ENCODE results near the gene SLC13A5. TPM values are rescaled to one million over a fixed set of nuclear protein-coding genes. Genes with fewer than 3 reads are reported as not detected.
A peak's percentile ranks its signal among the peaks of the same experiment; 100 is the strongest.

The SLC13A5 gene
- total RNA-seq, 1 experiment from 2014 or later: 0.92 TPM

- CTCF ChIA-PET: interaction anchor here (0.6 to 1.5 kb wide), 4 partner anchors 21 to 334 kb away, joined by 4 to 7 read pairs (median 4); no protein-coding TSS in a partner anchor
- H3K27ac ChIP-seq: peak overlapping the region; percentile 88
Observed at GRCh38 chr17:6670571-6670970, 42.6 kb downstream of the SLC13A5 start.

DNA sequence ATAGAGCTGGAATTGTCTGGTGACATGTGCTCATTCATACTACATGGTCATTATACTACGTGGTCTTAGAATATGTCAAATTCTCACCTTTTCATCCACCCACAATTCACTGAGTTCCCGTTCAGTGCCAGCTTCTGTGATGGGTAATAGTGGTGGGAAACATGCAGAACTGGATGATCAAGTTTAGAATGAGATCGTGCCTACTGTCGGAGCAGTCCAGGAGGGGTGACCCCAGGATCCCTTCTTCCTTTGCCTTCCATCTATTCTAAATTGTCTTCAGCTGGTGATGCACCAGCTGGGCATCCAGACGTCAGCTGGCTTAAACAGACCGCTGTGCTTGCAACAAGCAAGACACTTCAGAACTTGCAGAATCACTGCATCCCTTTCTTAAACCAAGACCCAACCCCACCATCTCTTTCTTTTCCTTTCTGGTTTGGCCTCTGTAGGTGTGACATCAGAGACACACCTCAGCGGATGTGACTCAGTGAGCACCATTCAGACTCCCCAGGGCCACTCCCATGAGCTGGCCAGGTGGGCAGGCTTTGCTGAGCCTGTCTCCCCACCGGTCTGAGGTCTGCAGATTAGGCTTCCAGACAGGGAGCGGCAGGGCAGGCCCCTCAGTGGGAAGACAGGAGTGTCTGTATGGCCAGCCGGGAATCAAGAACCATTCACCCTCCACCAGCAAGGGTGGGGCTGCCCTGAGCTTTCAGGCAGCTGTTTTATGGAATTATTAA is 43.5 kb downstream of the SLC13A5 start:
- Histone ChIP-seq H2AFZ (peak overlapping the region; percentile 37; the same call in 1 of the 2 replicates), H3K27me3 (ENCODE audit: insufficient read depth, low read depth) (no peaks in the 10 kb centered on the region), H3F3A (ENCODE audit: insufficient read depth, low read depth) (peaks cover 44% of the 10 kb centered on the region), H3K4me1 (replicated peaks; ENCODE audit: insufficient read depth) (peaks cover 44% of the 10 kb centered on the region), H3K79me2 (ENCODE audit: low read depth) (no peaks in the 10 kb centered on the region), H3K27ac (peak overlapping the region; percentile 88), H4K20me1 (ENCODE audit: insufficient read depth) (no peaks in the 10 kb centered on the region), H3K9me2 (ENCODE audit: insufficient read depth) (no peaks in the 10 kb centered on the region), H3K36me3 (ENCODE audit: low read depth) (no peaks in the 10 kb centered on the region), H3K4me2 (peak overlapping the region; percentile 73), H3K4me3 (peak overlapping the region; percentile 38), H3K9me3 (ENCODE audit: insufficient read depth, low read depth) (no peaks in the 10 kb centered on the region)
- peak; percentile 89 to 91 for DNase-seq
- no peak for TF ChIP-seq EZH2 (IDR thresholded peaks at IDR 0.05; ENCODE audit: low read depth)
- TF ChIP-seq CTCF (conservative IDR thresholded peaks at IDR 0.05): no peak
- ChIA-PET POLR2A (ENCODE audit: unreplicated experiment) (interaction anchor here (0.6 kb wide), 3 partner anchors 206 to 495 kb away, joined by 3 to 5 read pairs (median 4); no protein-coding TSS in a partner anchor), CTCF (interaction anchor here (0.5 to 1.5 kb wide), 6 partner anchors 25 to 335 kb away, joined by 3 to 7 read pairs (median 4); no protein-coding TSS in a partner anchor)
- BruUV-seq (replicated peaks): TSS peak; percentile 95
- intact Hi-C loops (cut with micrococcal nuclease; ENCODE audit: unreplicated experiment): loop anchor here (2.0 to 5.0 kb wide), 2 partner anchors 43 to 83 kb away; partner anchors contain the start of gene SLC13A5

More at GRCh38 chr17:6670571-6670970, 42.6 kb downstream of the SLC13A5 start:
- Histone ChIP-seq H3K27me3 (ENCODE audit: insufficient read depth, low read depth) (no peaks in the 10 kb centered on the region), H3K4me2 (peak overlapping the region; percentile 73), H3K4me1 (replicated peaks; ENCODE audit: insufficient read depth) (peaks cover 44% of the 10 kb centered on the region), H3K9me2 (ENCODE audit: insufficient read depth) (no peaks in the 10 kb centered on the region), H4K20me1 (ENCODE audit: insufficient read depth) (no peaks in the 10 kb centered on the region), H3K36me3 (ENCODE audit: low read depth) (no peaks in the 10 kb centered on the region), H3K9me3 (ENCODE audit: insufficient read depth, low read depth) (no peaks in the 10 kb centered on the region), H3K79me2 (ENCODE audit: low read depth) (no peaks in the 10 kb centered on the region), H3F3A (ENCODE audit: insufficient read depth, low read depth) (peaks cover 44% of the 10 kb centered on the region), H3K4me3 (peak overlapping the region; percentile 38; the same call in 1 of the 2 replicates), H2AFZ (no peak overlapping the region)
- TF ChIP-seq CTCF (conservative IDR thresholded peaks at IDR 0.05): no peak
- no peak for TF ChIP-seq EZH2 (IDR thresholded peaks at IDR 0.05; ENCODE audit: low read depth)
- DNase-seq: peak in 1 of 2 experiments; percentile 70
- POLR2A ChIA-PET (ENCODE audit: unreplicated experiment): no interaction called here
- intact Hi-C loops (cut with micrococcal nuclease; ENCODE audit: unreplicated experiment): loop anchor here (2.0 kb wide), 1 partner anchor 82 kb away; no protein-coding TSS in a partner anchor
- BruUV-seq (replicated peaks): no TSS peak

- Histone ChIP-seq H3K4me3 (peak overlapping the region; percentile 38; the same call in 1 of the 2 replicates), H4K20me1 (ENCODE audit: insufficient read depth) (no peaks in the 10 kb centered on the region), H3K79me2 (ENCODE audit: low read depth) (no peaks in the 10 kb centered on the region), H3F3A (ENCODE audit: insufficient read depth, low read depth) (peaks cover 44% of the 10 kb centered on the region), H3K27me3 (ENCODE audit: insufficient read depth, low read depth) (no peaks in the 10 kb centered on the region), H2AFZ (peak overlapping the region; percentile 37; the same call in 1 of the 2 replicates), H3K4me2 (peak overlapping the region; percentile 73), H3K4me1 (replicated peaks; ENCODE audit: insufficient read depth) (peaks cover 44% of the 10 kb centered on the region), H3K9me3 (ENCODE audit: insufficient read depth, low read depth) (no peaks in the 10 kb centered on the region), H3K9me2 (ENCODE audit: insufficient read depth) (no peaks in the 10 kb centered on the region), H3K27ac (peak overlapping the region; percentile 88), H3K36me3 (ENCODE audit: low read depth) (no peaks in the 10 kb centered on the region)
- TF ChIP-seq CTCF (conservative IDR thresholded peaks at IDR 0.05) (no peak), EZH2 (IDR thresholded peaks at IDR 0.05; ENCODE audit: low read depth) (no peak)
- POLR2A ChIA-PET (ENCODE audit: unreplicated experiment): interaction anchor here (0.6 kb wide), 1 partner anchor 496 kb away, joined by 5 read pairs; no protein-coding TSS in a partner anchor
- CTCF ChIA-PET: interaction anchor here (0.5 to 1.5 kb wide), 2 partner anchors 198 to 336 kb away, joined by 4 to 7 read pairs; no protein-coding TSS in a partner anchor
- BruUV-seq (replicated peaks): no TSS peak
- intact Hi-C loops (cut with micrococcal nuclease; ENCODE audit: unreplicated experiment): loop anchor here (5.0 kb wide), 1 partner anchor 43 kb away; the partner anchor contains the start of gene SLC13A5
- no peak for DNase-seq
Observed at GRCh38 chr17:6668727-6669425, 44.3 kb downstream of the SLC13A5 start.
